H1 (cell line): ENCODE data around the gene ZDHHC8. TPM values are rescaled to one million over a fixed set of nuclear protein-coding genes. Genes with fewer than 3 reads are reported as not detected.

Experiments
- CTCF ChIA-PET: fragments of 300-600 bp; sonication (Branson Sonifier 250); formaldehyde crosslinking; loops from one replicate; lab custom pipeline; 2021; ENCODE audit not compliant: partially characterized antibody; lab: Charles Lee
- POLR2A ChIA-PET: fragments of 300-600 bp; sonication (Branson Sonifier 250); formaldehyde crosslinking; loops from one replicate; lab custom pipeline; 2021; ENCODE audit warnings: inconsistent platforms; ENCODE audit not compliant: partially characterized antibody; lab: Charles Lee
- DNase-seq, 2 experiments: peaks; one replicate each; pipeline versions ENCODE4 v3.0.0 to v3.0.0-alpha.2; 2010 to 2022; ENCODE audit warnings: low spot score in 2 of 2, low read depth in 1 of 2, mixed read lengths in 1 of 2
- FAIRE-seq: peaks from 2 replicates; lab custom pipeline; 2011; peaks lifted over from hg19 to GRCh38; lab: Jason Lieb, UNC
- H2AFZ ChIP-seq: 2 replicates; pipeline ENCODE4 v1.8.1; 2012; ENCODE audit warnings: low read length, inconsistent platforms
- H2AK5ac ChIP-seq: 2 replicates; pipeline ENCODE4 v1.6.1; 2013; ENCODE audit warnings: low read depth, low read length
- H2BK120ac ChIP-seq: replicated peaks from 2 replicates; pipeline ENCODE3; 2013; ENCODE audit warnings: low read depth, low read length, inconsistent platforms
- H2BK12ac ChIP-seq: 2 replicates; pipeline ENCODE4 v1.6.1; 2013; ENCODE audit warnings: low read depth, low read length
- H2BK15ac ChIP-seq: 2 replicates; pipeline ENCODE4 v1.6.1; 2013; ENCODE audit warnings: low read length
- H2BK20ac ChIP-seq: 2 replicates; pipeline ENCODE4 v1.6.1; 2013; ENCODE audit warnings: low read length
- H2BK5ac ChIP-seq: 2 replicates; pipeline ENCODE4 v1.6.1; 2013; ENCODE audit warnings: low read depth, low read length
- H3K14ac ChIP-seq: 2 replicates; pipeline ENCODE4 v1.6.1; 2013; ENCODE audit warnings: inconsistent platforms; ENCODE audit not compliant: insufficient read length
- H3K18ac ChIP-seq: 2 replicates; pipeline ENCODE4 v1.6.1; 2013; ENCODE audit warnings: low read length; ENCODE audit errors: extremely low read depth
- H3K23ac ChIP-seq: 2 replicates; pipeline ENCODE4 v1.6.1; 2013; ENCODE audit warnings: inconsistent platforms; ENCODE audit not compliant: insufficient read length
- H3K23me2 ChIP-seq: 2 replicates; pipeline ENCODE4 v1.6.1; 2013; ENCODE audit warnings: low read depth, low read length
- H3K27ac ChIP-seq: 2 replicates; pipeline ENCODE4 v1.6.1; 2011; ENCODE audit warnings: low read depth, low read length, inconsistent platforms
- H3K27me3 ChIP-seq, 4 experiments: replicated peaks in 1 of 4; 1 replicate in 1 of 4; 2 replicates in 3 of 4; pipeline versions ENCODE4 v1.6.1 to v1.8.1; 2011 to 2013; ENCODE audit warnings: low read length in 3 of 4, mild to moderate bottlenecking in 3 of 4, inconsistent platforms in 2 of 4, mixed read lengths in 2 of 4, moderate library complexity in 1 of 4; ENCODE audit not compliant: control insufficient read depth in 3 of 4, insufficient read depth in 3 of 4; ENCODE audit errors: extremely low read depth in 1 of 4
- H3K36me3 ChIP-seq, 4 experiments: 2 replicates each; pipeline versions ENCODE4 v1.6.1 to v1.8.1; 2011 to 2013; ENCODE audit warnings: mild to moderate bottlenecking in 4 of 4, low read length in 3 of 4, moderate library complexity in 2 of 4, control low read depth in 1 of 4, inconsistent platforms in 1 of 4; ENCODE audit not compliant: insufficient read depth in 4 of 4, control insufficient read depth in 2 of 4
- H3K4ac ChIP-seq: replicated peaks from 2 replicates; pipeline ENCODE3; 2013; ENCODE audit warnings: low read length, low read depth, mixed read lengths, inconsistent platforms; ENCODE audit not compliant: insufficient read length
- H3K4me1 ChIP-seq, 4 experiments: replicated peaks in 1 of 4; 1 replicate in 1 of 4; 2 replicates in 3 of 4; pipeline versions ENCODE4 v1.6.1 to v1.8.1; 2011 to 2013; ENCODE audit warnings: low read length in 3 of 4, inconsistent platforms in 2 of 4, mixed read lengths in 1 of 4; ENCODE audit not compliant: insufficient read depth in 4 of 4, control insufficient read depth in 3 of 4
- H3K4me2 ChIP-seq, 2 experiments: 2 replicates each; pipeline versions ENCODE4 v1.6.1 to v1.8.1; 2011 to 2013; ENCODE audit warnings: low read depth in 2 of 2, low read length in 2 of 2, control low read depth in 1 of 2, inconsistent platforms in 1 of 2, mild to moderate bottlenecking in 1 of 2; ENCODE audit not compliant: insufficient read depth in 1 of 2
- H3K4me3 ChIP-seq, 4 experiments: fragments of 200-600, 300-600 bp in 1 of 4; sonication (generic), shearing (Covaris generic), sonication (Bioruptor Twin) in 1 of 4; 2 replicates each; pipeline versions ENCODE4 v1.5.1 to v1.8.1; 2011 to 2016; ENCODE audit warnings: low read length in 4 of 4, low read depth in 3 of 4, control low read depth in 2 of 4, inconsistent platforms in 2 of 4, mild to moderate bottlenecking in 2 of 4, mixed read lengths in 1 of 4, moderate library complexity in 1 of 4; ENCODE audit not compliant: insufficient read depth in 2 of 4; ENCODE audit errors: extremely low read depth in 1 of 4
- H3K56ac ChIP-seq: replicated peaks from 2 replicates; pipeline ENCODE3; 2013; ENCODE audit warnings: low read depth, mild to moderate bottlenecking, mixed read lengths, low read length, inconsistent platforms; ENCODE audit not compliant: insufficient read length
- H3K79me1 ChIP-seq: 2 replicates; pipeline ENCODE4 v1.6.1; 2013; ENCODE audit warnings: low read depth, low read length, control low read depth
- H3K79me2 ChIP-seq, 2 experiments: 2 replicates each; pipeline versions ENCODE4 v1.6.1 to v1.8.1; 2012 to 2013; ENCODE audit warnings: low read length in 2 of 2, mild to moderate bottlenecking in 2 of 2, inconsistent platforms in 1 of 2; ENCODE audit not compliant: insufficient read depth in 2 of 2, control insufficient read depth in 1 of 2
- H3K9ac ChIP-seq, 4 experiments: replicated peaks in 1 of 4; 1 replicate in 1 of 4; 2 replicates in 3 of 4; pipeline versions ENCODE4 v1.6.1 to v1.8.1; 2011 to 2013; ENCODE audit warnings: low read depth in 3 of 4, low read length in 3 of 4, control low read depth in 2 of 4, mild to moderate bottlenecking in 2 of 4, moderate library complexity in 2 of 4, inconsistent platforms in 1 of 4; ENCODE audit errors: extremely low read depth in 1 of 4
- H3K9me3 ChIP-seq, 2 experiments: 2 replicates each; pipeline versions ENCODE4 v1.6.1 to v1.8.1; 2012 to 2013; ENCODE audit warnings: mild to moderate bottlenecking in 2 of 2, moderate library complexity in 2 of 2, control low read depth in 1 of 2, inconsistent platforms in 1 of 2, low read depth in 1 of 2, low read length in 1 of 2, mixed read lengths in 1 of 2; ENCODE audit not compliant: insufficient read depth in 2 of 2
- H4K20me1 ChIP-seq, 2 experiments: replicated peaks in 1 of 2; 2 replicates each; pipeline versions ENCODE3 to v1.8.1; 2011 to 2013; ENCODE audit warnings: inconsistent platforms in 2 of 2, low read length in 2 of 2, mild to moderate bottlenecking in 1 of 2; ENCODE audit not compliant: insufficient read depth in 2 of 2, control insufficient read depth in 1 of 2
- H4K5ac ChIP-seq: 2 replicates; pipeline ENCODE4 v1.6.1; 2013; ENCODE audit warnings: low read length, low read depth, mixed read lengths, inconsistent platforms; ENCODE audit not compliant: insufficient read length
- H4K8ac ChIP-seq: 2 replicates; pipeline ENCODE4 v1.8.0; 2013; ENCODE audit warnings: mild to moderate bottlenecking, moderate library complexity, low read length, inconsistent platforms; ENCODE audit not compliant: insufficient read depth; ENCODE audit errors: extremely low read depth
- H4K91ac ChIP-seq: replicated peaks from 2 replicates; pipeline ENCODE3; 2013; ENCODE audit warnings: low read length, mixed read lengths, inconsistent platforms; ENCODE audit not compliant: insufficient read length
- CBX8 ChIP-seq: fragments of 300-800, 300-1000 bp; sonication (generic); IDR thresholded peaks from 2 replicates; pipeline ENCODE4 v1.7.1; 2016; ENCODE audit warnings: low read depth, low read length, borderline replicate concordance
- POLR2A ChIP-seq, 2 experiments: IDR thresholded peaks; 1 replicate in 1 of 2; 2 replicates in 1 of 2; pipeline ENCODE4 v1.6.1; 2011; ENCODE audit warnings: low read depth in 2 of 2, low read length in 2 of 2, mild to moderate bottlenecking in 2 of 2; ENCODE audit errors: control extremely low read depth in 1 of 2
- POLR2AphosphoS5 ChIP-seq: IDR thresholded peaks from 2 replicates; pipeline ENCODE4 v1.6.1; 2011; ENCODE audit warnings: low read depth, low read length
- USF2 ChIP-seq: IDR thresholded peaks from 2 replicates; pipeline ENCODE4 v1.6.1; 2011; ENCODE audit warnings: low read length, improper control_type of control experiment
- WGBS, 2 experiments: shearing (Covaris generic) in 1 of 2; methylation state at CpG; one replicate each; pipeline versions ENCODE4 v1.1.6 to v1.1.7; 2013 to 2015; ENCODE audit warnings: low lambda C conversion rate in 2 of 2, mixed read lengths in 2 of 2, inconsistent platforms in 1 of 2, low coverage in 1 of 2, missing lambda C conversion rate in 1 of 2; ENCODE audit not compliant: insufficient replicate concordance in 2 of 2, insufficient coverage in 1 of 2, insufficient read length in 1 of 2; ENCODE audit errors: extremely low coverage in 1 of 2, missing lambda C conversion rate in 1 of 2; 5-methylcytosine and 5-hydroxymethylcytosine counted together
- polyA plus RNA-seq, 7 experiments: library from polyadenylated mRNA; depleted of rRNA in 3 of 7; stranded (reverse) in 5 of 7; unstranded in 2 of 7; fragments of >200 nt in 5 of 7; fragments of 200-250 nt in 2 of 7; gene quantifications; 1 replicate in 5 of 7; 2 replicates in 1 of 7; 4 replicates in 1 of 7; pipeline versions ENCODE4 v1.2.1 to v1.2.3, GENCODE V29; 2011 to 2013; ENCODE audit warnings: missing spikeins in 2 of 7, mixed read lengths in 2 of 7
- total RNA-seq: library from RNA; stranded (reverse); fragmentation: NEBNext Ultra II Directional; extraction: Animal tissue kit (Norgen Biotek cat#: 25700); gene quantifications from 2 replicates; pipeline ENCODE4 v1.2.1, GENCODE V29; 2021

ZDHHC8 gene
- total and polyA plus RNA-seq, 2 of the 8 experiments (the other 6 are each of a cell fraction or from before 2014, with no cell fraction given): 18.6 to 65.6 TPM

- ChIA-PET CTCF (interaction anchor here (0.8 to 3.2 kb wide), 7 partner anchors 9 to 147 kb away, joined by 4 to 23 read pairs (median 7); no protein-coding TSS in a partner anchor), POLR2A (interaction anchor here (0.6 to 29.4 kb wide), 8 partner anchors 2 to 298 kb away, joined by 4 to 598 read pairs (median 25); partner anchors contain the start of genes RANBP1 and TRMT2A)
- Histone ChIP-seq H3K23me2 (no peaks in the 10 kb centered on the region), H2BK12ac (no peak overlapping the region), H4K20me1 (peaks cover 17 to 44% of the 10 kb centered on the region in 2 experiments), H3K27me3 (no peaks in the 10 kb centered on the region), H2BK20ac (no peak overlapping the region), H2BK15ac (no peak overlapping the region), H2AK5ac (no peak overlapping the region), H3K56ac (no peak overlapping the region), H3K14ac (no peak overlapping the region), H3K4me2 (no peak overlapping the region), H3K18ac (no peak overlapping the region), H3K9me3 (no peaks in the 10 kb centered on the region), H4K5ac (no peak overlapping the region), H4K91ac (no peak overlapping the region), H4K8ac (no peak overlapping the region), H3K9ac (no peak overlapping the region), H3K36me3 (peaks cover 55 to 73% (median 63%) of the 10 kb centered on the region in 4 experiments), H2BK5ac (no peak overlapping the region), H2AFZ (no peak overlapping the region), H3K4ac (no peak overlapping the region), H3K79me2 (no peaks in the 10 kb centered on the region; a peak in 1 of 4 replicates), H3K79me1 (peaks cover 8% of the 10 kb centered on the region), H3K27ac (no peak overlapping the region), H3K23ac (no peak overlapping the region), H2BK120ac (no peak overlapping the region), H3K4me3 (no peak overlapping the region), H3K4me1 (no peaks in the 10 kb centered on the region)
- FAIRE-seq (no peak), DNase-seq (no peak)
- TF ChIP-seq CBX8: no peak
- TF ChIP-seq POLR2AphosphoS5: peak; percentile 57
- TF ChIP-seq POLR2A (IDR thresholded peaks at IDR 0.05; ENCODE audit: control extremely low read depth in 1 of 2, low read depth in 2 of 2, low read length in 2 of 2): peak; percentile 45 to 66; a peak in 2 of 3 replicates
- no peak for TF ChIP-seq USF2
- WGBS, 2 experiments: 95% methylated on average over 17 of the region's 23 CpGs; no CpG with 5 or more reads in 1 of the 2 experiments
Observed at GRCh38 chr22:20109411-20110358, 21.9 kb upstream of the ZDHHC8 start.
